Activated CD8-positive, alpha-beta memory T cell treated with anti-CD3 and anti-CD28 coated beads, Interleukin-2, amount 50 U/mL, for 4 hours (primary cell): ENCODE data around the gene IMPA2.

Experiments
- DNase-seq: peaks from one replicate; pipeline ENCODE4 v3.0.0-alpha.2; 2020

Gene IMPA2

GRCh38 chr18:12079491-12080237 is 98.4 kb downstream of the IMPA2 start:
- DNase-seq, result no peak
